K562 (cell line): ENCODE measurements around the gene FIBP. TPM values are rescaled to one million over a fixed set of nuclear protein-coding genes. Genes with fewer than 3 reads are reported as not detected.

Experiments
- ATAC-seq: fragments of 200-7000 bp; cut with Tn5 transposase; 3 replicates; pipeline ENCODE4 v1.9.1; 2020; ENCODE audit warnings: moderate library complexity
- BruUV-seq: library from RNA; stranded (reverse); fragments of 400-500 nt; replicated peaks from 2 replicates; lab custom pipeline; 2021; lab: Mats Ljungman, UMichigan
- CTCF ChIA-PET: fragments of 300-600 bp; formaldehyde crosslinking; extraction: SDS; loops from one replicate; lab custom pipeline; 2021; ENCODE audit warnings: low intra/inter-chr PET ratio; lab: Yijun Ruan, JAX
- POLR2A ChIA-PET: fragments of 300-600, 350-650 bp; sonication (Branson Sonifier 250); formaldehyde crosslinking; extraction: SDS; loops from one replicate; lab custom pipeline; 2021; ENCODE audit warnings: antibody characterized with exemption, inconsistent platforms; lab: Yijun Ruan, JAX
- DNase-seq, 4 experiments: peaks; one replicate each; pipeline versions ENCODE4 v3.0.0 to v3.0.0-alpha.2; 2011 to 2018; ENCODE audit warnings: low spot score in 3 of 4, mixed read lengths in 3 of 4; ENCODE audit errors: extremely low read depth in 1 of 4
- FAIRE-seq: peaks from 2 replicates; lab custom pipeline; 2011; peaks lifted over from hg19 to GRCh38; lab: Jason Lieb, UNC
- H2AFZ ChIP-seq: 2 replicates; pipeline ENCODE4 v1.6.0; 2011; ENCODE audit warnings: low read depth, low read length, control low read depth, inconsistent platforms
- H3K27ac ChIP-seq: fragments of 200-600 bp; 3 replicates; pipeline ENCODE4 v1.8.0; 2011; ENCODE audit warnings: low read depth, mild to moderate bottlenecking, control low read depth, inconsistent platforms, low read length, moderate library complexity, mixed read lengths; ENCODE audit errors: extremely low read depth
- H3K27me3 ChIP-seq, 2 experiments: fragments of 300-600 bp in 1 of 2; 2 replicates in 1 of 2; 3 replicates in 1 of 2; pipeline versions ENCODE4 v1.6.0 to v1.8.0; 2011; ENCODE audit warnings: inconsistent platforms in 2 of 2, low read length in 2 of 2, mild to moderate bottlenecking in 1 of 2, mixed read lengths in 1 of 2, moderate library complexity in 1 of 2; ENCODE audit not compliant: control insufficient read depth in 2 of 2, insufficient read depth in 2 of 2
- H3K36me3 ChIP-seq: fragments of 300-600 bp; 3 replicates; pipeline ENCODE4 v1.8.0; 2011; ENCODE audit warnings: mild to moderate bottlenecking, low read length, inconsistent platforms; ENCODE audit not compliant: control insufficient read depth, insufficient read depth
- H3K4me1 ChIP-seq, 2 experiments: fragments of 200-600 bp in 1 of 2; replicated peaks in 1 of 2; 2 replicates in 1 of 2; 3 replicates in 1 of 2; pipeline versions ENCODE4 v1.5.1 to v1.8.0; 2011; ENCODE audit warnings: inconsistent platforms in 2 of 2, low read length in 2 of 2, mild to moderate bottlenecking in 1 of 2, mixed read lengths in 1 of 2, moderate library complexity in 1 of 2; ENCODE audit not compliant: control insufficient read depth in 2 of 2, insufficient read depth in 2 of 2
- H3K4me2 ChIP-seq: 2 replicates; pipeline ENCODE4 v1.6.1; 2011; ENCODE audit warnings: low read length, control low read depth, inconsistent platforms, mixed read lengths; ENCODE audit not compliant: insufficient read depth
- H3K4me3 ChIP-seq: fragments of 200-600 bp; sonication (generic), shearing (Covaris generic); 2 replicates; pipeline ENCODE4 v1.5.1; 2016; ENCODE audit warnings: control low read depth, inconsistent platforms
- H3K79me2 ChIP-seq: fragments of 200-600 bp; 3 replicates; pipeline ENCODE4 v1.8.0; 2011; ENCODE audit warnings: low read length, inconsistent platforms; ENCODE audit not compliant: control insufficient read depth, insufficient read depth
- H3K9ac ChIP-seq, 2 experiments: 2 replicates each; pipeline versions ENCODE4 v1.6.0 to v1.6.1; 2011; ENCODE audit warnings: low read depth in 2 of 2, low read length in 2 of 2, control low read depth in 1 of 2, inconsistent platforms in 1 of 2, mild to moderate bottlenecking in 1 of 2, mixed read lengths in 1 of 2; ENCODE audit not compliant: insufficient read depth in 1 of 2
- H3K9me1 ChIP-seq: one replicate; pipeline ENCODE4 v1.6.0; 2011; ENCODE audit warnings: inconsistent platforms, mild to moderate bottlenecking, low read length, moderate library complexity; ENCODE audit not compliant: control insufficient read depth, insufficient read depth
- H3K9me3 ChIP-seq: replicated peaks from 2 replicates; pipeline ENCODE4 v1.5.1; 2011; ENCODE audit warnings: low read depth, low read length, inconsistent platforms; ENCODE audit not compliant: control insufficient read depth, insufficient read depth
- H4K20me1 ChIP-seq: replicated peaks from 2 replicates; pipeline ENCODE4 v1.6.1; 2011; ENCODE audit warnings: low read length, inconsistent platforms, mixed read lengths; ENCODE audit not compliant: control insufficient read depth, insufficient read depth
- ARID2 ChIP-seq: fragments of 450-650 bp; IDR thresholded peaks from 2 replicates; pipeline ENCODE4 v1.6.1; 2017; ENCODE audit warnings: antibody characterized with exemption, mild to moderate bottlenecking
- ATF4 ChIP-seq: fragments of 450-650 bp; formaldehyde crosslinking; IDR thresholded peaks from 2 replicates; pipeline ENCODE4 v1.4.0; 2022; ENCODE audit warnings: mild to moderate bottlenecking, moderate library complexity
- CREB1 ChIP-seq, 2 experiments: sonication (generic) in 1 of 2; formaldehyde crosslinking in 1 of 2; IDR thresholded peaks; 2 replicates each; pipeline versions ENCODE4 v1.6.1 to v1.8.0; 2012 to 2022; ENCODE audit warnings: inconsistent platforms in 1 of 2, mild to moderate bottlenecking in 1 of 2, missing genetic modification reagents in 1 of 2, moderate library complexity in 1 of 2
- ESRRA ChIP-seq: fragments of 450-650 bp; IDR thresholded peaks from 2 replicates; pipeline ENCODE4 v1.6.1; 2014; ENCODE audit warnings: low read depth, mild to moderate bottlenecking, moderate library complexity, borderline replicate concordance
- FOXM1 ChIP-seq, 2 experiments: fragments of 450-650 bp in 1 of 2; sonication (generic) in 1 of 2; formaldehyde crosslinking in 1 of 2; IDR thresholded peaks; 2 replicates each; pipeline versions ENCODE4 v1.6.1 to v1.9.0; 2017 to 2022; ENCODE audit warnings: low read depth in 2 of 2, mild to moderate bottlenecking in 2 of 2, missing genetic modification reagents in 1 of 2, moderate library complexity in 1 of 2
- JUN ChIP-seq, 2 experiments: sonication (generic) in 1 of 2; formaldehyde crosslinking in 1 of 2; IDR thresholded peaks; 2 replicates each; pipeline versions ENCODE4 v1.6.1 to v1.8.0; 2012 to 2022; ENCODE audit warnings: borderline replicate concordance in 2 of 2, mild to moderate bottlenecking in 2 of 2, improper control_type of control experiment in 1 of 2, low read depth in 1 of 2, low read length in 1 of 2, missing genetic modification reagents in 1 of 2
- SIX5 ChIP-seq, 2 experiments: IDR thresholded peaks; 2 replicates each; pipeline ENCODE4 v1.6.1; 2011; ENCODE audit warnings: low read length in 2 of 2, borderline replicate concordance in 1 of 2, low read depth in 1 of 2, mild to moderate bottlenecking in 1 of 2, moderate library complexity in 1 of 2; ENCODE audit not compliant: insufficient read depth in 1 of 2
- SMAD3 ChIP-seq: fragments of 450-650 bp; formaldehyde crosslinking; conservative IDR thresholded peaks from 2 replicates; pipeline ENCODE4 v1.4.0; 2020; ENCODE audit warnings: mild to moderate bottlenecking
- SUPT5H ChIP-seq: fragments of 450-650 bp; IDR thresholded peaks from 2 replicates; pipeline ENCODE4 v1.6.1; 2016
- TCF7L2 ChIP-seq: fragments of 150-350 bp; IDR thresholded peaks from 2 replicates; pipeline ENCODE4 v1.6.1; 2016; ENCODE audit warnings: low read depth, mild to moderate bottlenecking, low read length, moderate library complexity
- TEAD1 ChIP-seq, 2 experiments: fragments of 450-650 bp in 1 of 2; sonication (generic) in 1 of 2; formaldehyde crosslinking; IDR thresholded peaks; 2 replicates each; pipeline versions ENCODE4 v1.4.0 to v1.8.0; 2020 to 2022; ENCODE audit warnings: mild to moderate bottlenecking in 2 of 2, missing genetic modification reagents in 1 of 2
- ZFP1 ChIP-seq: fragments of 450-650 bp; formaldehyde crosslinking; IDR thresholded peaks from 2 replicates; pipeline ENCODE4 v1.4.0; 2020; ENCODE audit warnings: mild to moderate bottlenecking, mixed read lengths
- ZNF143 ChIP-seq: sonication (generic); formaldehyde crosslinking; IDR thresholded peaks from 2 replicates; pipeline ENCODE4 v1.9.0; 2022; ENCODE audit warnings: mild to moderate bottlenecking, missing genetic modification reagents
- ZNF232 ChIP-seq: sonication (generic); formaldehyde crosslinking; IDR thresholded peaks from 2 replicates; pipeline ENCODE4 v1.8.0; 2022; ENCODE audit warnings: mild to moderate bottlenecking, missing genetic modification reagents
- ZNF589 ChIP-seq: fragments of 200-800 bp; sonication (Bioruptor generic); IDR thresholded peaks from 2 replicates; pipeline ENCODE4 v1.6.1; 2016; ENCODE audit warnings: low read depth, missing genetic modification characterization, missing compliant biosample characterization
- WGBS: fragments of 100-300 bp; shearing (Covaris generic); methylation state at CpG from one replicate; pipeline ENCODE4 v1.1.6; 2016; ENCODE audit warnings: low coverage, mixed read lengths; ENCODE audit not compliant: insufficient coverage; ENCODE audit errors: missing lambda C conversion rate; 5-methylcytosine and 5-hydroxymethylcytosine counted together
- in situ Hi-C: fragments of 300-500 bp; cut with MboI; formaldehyde crosslinking; loops from 4 replicates; pipeline ENCODE4 v1.15.0; 2018; ENCODE audit warnings: inconsistent platforms, mixed read lengths
- intact Hi-C: fragments of 100-400 bp; cut with micrococcal nuclease; formaldehyde crosslinking; loops from 2 replicates; pipeline ENCODE4 v1.14.2; 2022
- polyA plus RNA-seq, 8 experiments: library from polyadenylated mRNA; depleted of rRNA in 4 of 8; stranded (reverse) in 5 of 8; unstranded in 3 of 8; fragments of >200 nt; fragmentation: Nextera tagmentation in 2 of 8; fragmentation: Illumina TruSeq in 1 of 8; extraction: Ambion mirVana in 2 of 8; extraction: Trizol in 1 of 8; gene quantifications; 2 replicates each; pipeline versions ENCODE4 v1.2.1 to v1.2.3, GENCODE V29; 2011 to 2014; ENCODE audit warnings: inconsistent platforms in 1 of 8, missing spikeins in 1 of 8
- total RNA-seq, 7 experiments: library from RNA; depleted of rRNA in 6 of 7; stranded (reverse); fragments of >200 nt in 6 of 7; fragmentation: Illumina TruSeq in 2 of 7; extraction: Trizol in 2 of 7; gene quantifications; 2 replicates each; pipeline versions ENCODE4 v1.2.1 to v1.2.3, GENCODE V29; 2011 to 2021; ENCODE audit warnings: low replicate concordance in 1 of 7
- TF ChIP-seq, protein P1 (sequence below): fragments of 450-650 bp; formaldehyde crosslinking; IDR thresholded peaks from 2 replicates; pipeline ENCODE4 v1.4.0; 2022; ENCODE audit warnings: missing genetic modification characterization
- TF ChIP-seq, protein P2 (sequence below): fragments of 450-650 bp; formaldehyde crosslinking; conservative IDR thresholded peaks from 2 replicates; pipeline ENCODE4 v1.4.0; 2022; ENCODE audit warnings: mild to moderate bottlenecking, missing genetic modification characterization

Gene FIBP
- total and polyA plus RNA-seq, 9 of the 15 experiments (the other 6 are each of a cell fraction or from before 2014, with no cell fraction given): 41.2 to 79.2 (median 48.6) TPM

GRCh38 chr11:65851811-65852507, 36.3 kb downstream of the FIBP start:
- ATAC-seq (peak; percentile 5), DNase-seq (peak in 1 of 4 experiments; percentile 8), FAIRE-seq (no peak)
- peaks cover 7% of the 10 kb centered on the region; the same call in 1 of the 2 replicates for H3K9me3 ChIP-seq
- H3K79me2 ChIP-seq: peaks cover 35% of the 10 kb centered on the region
- no peaks in the 10 kb centered on the region for H3K27me3 ChIP-seq
- in situ Hi-C loops (no loop called here), intact Hi-C loops (no loop called here)
- H2AFZ ChIP-seq: no peak overlapping the region
- no peak overlapping the region for H3K4me3 ChIP-seq
- no peak overlapping the region for H3K27ac ChIP-seq
- ChIA-PET POLR2A (interaction anchor here (0.6 to 5.9 kb wide), 25 partner anchors 7 to 1471 kb away, joined by 3 to 67 read pairs (median 4); partner anchors contain the start of genes CFL1, FIBP, MALAT1 and MUS81), CTCF (no interaction called here)
- no peak overlapping the region for H3K4me2 ChIP-seq
- peaks cover 4 to 36% of the 10 kb centered on the region in 2 experiments; a peak in 3 of 5 replicates for H3K4me1 ChIP-seq
- WGBS: 97% methylated on average over 9 of the region's 10 CpGs
- peaks cover 11% of the 10 kb centered on the region for H3K9me1 ChIP-seq
- peaks cover 17% of the 10 kb centered on the region for H4K20me1 ChIP-seq
- H3K36me3 ChIP-seq: peaks cover 56% of the 10 kb centered on the region
- H3K9ac ChIP-seq: no peak overlapping the region
- no TSS peak for BruUV-seq
- TF ChIP-seq ATF4: 0 out of 2 replicates have a peak, but pooled peaks have one; percentile 13
- no peak for TF ChIP-seq FOXM1 (IDR thresholded peaks at IDR 0.05; ENCODE audit: low read depth)
- peak; percentile 63; the same call in 1 of the 2 replicates for TF ChIP-seq FOXM1 (CRISPR knock-in tag; IDR thresholded peaks at IDR 0.05; ENCODE audit: low read depth)
- TF ChIP-seq ZNF232: 0 out of 2 replicates have a peak, but pooled peaks have one; percentile 28
- TF ChIP-seq TEAD1 (CRISPR knock-in tag; IDR thresholded peaks at IDR 0.05): peak in 1 of 2 experiments; percentile 62; a peak in 1 of 4 replicates
- no peak for TF ChIP-seq ZFP1 (CRISPR knock-in tag)
- 0 out of 2 replicates have a peak, but pooled peaks have one; percentile 34 for TF ChIP-seq SUPT5H
- TF ChIP-seq JUN (IDR thresholded peaks at IDR 0.05; ENCODE audit: borderline replicate concordance, low read depth, low read length): no peak
- TF ChIP-seq JUN (CRISPR knock-in tag; IDR thresholded peaks at IDR 0.05; ENCODE audit: borderline replicate concordance): 0 out of 2 replicates have a peak, but pooled peaks have one; percentile 71
- TF ChIP-seq ZNF589: no peak
- TF ChIP-seq SMAD3 (CRISPR knock-in tag): no peak
- TF ChIP-seq TCF7L2: no peak
- TF ChIP-seq CREB1 (IDR thresholded peaks at IDR 0.05): no peak
- 0 out of 2 replicates have a peak, but pooled peaks have one; percentile 7 for TF ChIP-seq CREB1 (CRISPR knock-in tag; IDR thresholded peaks at IDR 0.05)
- TF ChIP-seq ESRRA: no peak
- TF ChIP-seq, protein P1, sequence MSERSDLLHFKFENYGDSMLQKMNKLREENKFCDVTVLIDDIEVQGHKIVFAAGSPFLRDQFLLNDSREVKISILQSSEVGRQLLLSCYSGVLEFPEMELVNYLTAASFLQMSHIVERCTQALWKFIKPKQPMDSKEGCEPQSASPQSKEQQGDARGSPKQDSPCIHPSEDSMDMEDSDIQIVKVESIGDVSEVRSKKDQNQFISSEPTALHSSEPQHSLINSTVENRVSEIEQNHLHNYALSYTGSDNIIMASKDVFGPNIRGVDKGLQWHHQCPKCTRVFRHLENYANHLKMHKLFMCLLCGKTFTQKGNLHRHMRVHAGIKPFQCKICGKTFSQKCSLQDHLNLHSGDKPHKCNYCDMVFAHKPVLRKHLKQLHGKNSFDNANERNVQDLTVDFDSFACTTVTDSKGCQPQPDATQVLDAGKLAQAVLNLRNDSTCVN (CRISPR knock-in tag): peak; percentile 83; the same call in 1 of the 2 replicates
- no peak for TF ChIP-seq SIX5 (IDR thresholded peaks at IDR 0.05; ENCODE audit: borderline replicate concordance in 1 of 2, insufficient read depth in 1 of 2, low read depth in 1 of 2, low read length in 2 of 2)
- TF ChIP-seq, protein P2, sequence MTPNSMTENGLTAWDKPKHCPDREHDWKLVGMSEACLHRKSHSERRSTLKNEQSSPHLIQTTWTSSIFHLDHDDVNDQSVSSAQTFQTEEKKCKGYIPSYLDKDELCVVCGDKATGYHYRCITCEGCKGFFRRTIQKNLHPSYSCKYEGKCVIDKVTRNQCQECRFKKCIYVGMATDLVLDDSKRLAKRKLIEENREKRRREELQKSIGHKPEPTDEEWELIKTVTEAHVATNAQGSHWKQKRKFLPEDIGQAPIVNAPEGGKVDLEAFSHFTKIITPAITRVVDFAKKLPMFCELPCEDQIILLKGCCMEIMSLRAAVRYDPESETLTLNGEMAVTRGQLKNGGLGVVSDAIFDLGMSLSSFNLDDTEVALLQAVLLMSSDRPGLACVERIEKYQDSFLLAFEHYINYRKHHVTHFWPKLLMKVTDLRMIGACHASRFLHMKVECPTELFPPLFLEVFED (CRISPR knock-in tag): peak; percentile 95
- TF ChIP-seq ZNF143: peak; percentile 40; the same call in 1 of the 2 replicates
- TF ChIP-seq ARID2: no peak
